GM23338 (cell line): ENCODE measurements around the gene METTL13.

Experiments used
- CREB1 ChIP-seq: fragments of 250-450 bp; sonication (Bioruptor Pico); IDR thresholded peaks from 2 replicates; pipeline ENCODE4 v1.5.0; 2020; ENCODE audit warnings: low read depth, mild to moderate bottlenecking, moderate library complexity
- CTCF ChIP-seq, 2 experiments: fragments of 200-600 bp in 1 of 2; sonication (generic) in 1 of 2; conservative IDR thresholded peaks; 2 replicates each; pipeline versions ENCODE4 v1.5.1 to v1.6.1; 2016 to 2017; ENCODE audit warnings: antibody characterized with exemption in 2 of 2, low read depth in 2 of 2, mild to moderate bottlenecking in 2 of 2, moderate library complexity in 1 of 2
- ETS1 ChIP-seq: IDR thresholded peaks from 2 replicates; pipeline ENCODE4 v1.6.1; 2016; ENCODE audit warnings: antibody characterized with exemption
- EZH2 ChIP-seq: fragments of 200-600 bp; sonication (generic); IDR thresholded peaks from one replicate; pipeline ENCODE4 v1.8.0; 2017; ENCODE audit warnings: antibody characterized with exemption, mild to moderate bottlenecking, low read depth; ENCODE audit not compliant: unreplicated experiment
- EZH2phosphoT487 ChIP-seq: fragments of 200-600 bp; sonication (generic); IDR thresholded peaks from one replicate; pipeline ENCODE4 v1.8.1; 2018; ENCODE audit warnings: antibody characterized with exemption; ENCODE audit not compliant: unreplicated experiment
- JUNB ChIP-seq: IDR thresholded peaks from one replicate; pipeline ENCODE4 v1.6.1; 2016; ENCODE audit warnings: antibody characterized with exemption; ENCODE audit not compliant: unreplicated experiment
- POLR2AphosphoS5 ChIP-seq: IDR thresholded peaks from 2 replicates; pipeline ENCODE4 v1.6.1; 2016; ENCODE audit warnings: antibody characterized with exemption, low read depth
- ZNF114 ChIP-seq: fragments of 250-450 bp; sonication (Bioruptor Pico); IDR thresholded peaks from 2 replicates; pipeline ENCODE4 v1.5.0; 2020; ENCODE audit warnings: mild to moderate bottlenecking, moderate library complexity

- TF ChIP-seq CTCF (conservative IDR thresholded peaks at IDR 0.05; ENCODE audit: low read depth in 2 of 2) (no peak), POLR2AphosphoS5 (no peak), CREB1 (CRISPR knock-in tag) (no peak), EZH2 (no peak), EZH2phosphoT487 (no peak), ETS1 (no peak), JUNB (no peak), ZNF114 (CRISPR knock-in tag) (no peak)
Observed at GRCh38 chr1:171816300-171816901, 34.9 kb downstream of the METTL13 start.
